GM18502 (cell line): ENCODE measurements around the gene RHOG.

Experiments used
- ATAC-seq: cut with Tn5 transposase; IDR thresholded peaks from one replicate; pipeline ENCODE4 v1.9.1; 2021; ENCODE audit warnings: mild to moderate bottlenecking; ENCODE audit not compliant: unreplicated experiment, poor library complexity

RHOG gene

GRCh38 chr11:3835751-3836150 is 5.0 kb downstream of the RHOG start:
- ATAC-seq: no peak

GRCh38 chr11:3834664-3835461 is 5.9 kb downstream of the RHOG start:
- no peak for ATAC-seq

GRCh38 chr11:3834349-3834663 is 6.5 kb downstream of the RHOG start:
- ATAC-seq: no peak

- no peak for ATAC-seq
These were observed 7.3 kb downstream of the RHOG start for GRCh38 chr11:3833449-3833848.

- ATAC-seq: no peak
These were observed 7.9 kb downstream of the RHOG start for GRCh38 chr11:3832816-3833215.

- no peak for ATAC-seq
These were observed 9.2 kb downstream of the RHOG start for GRCh38 chr11:3831378-3832239.

- ATAC-seq: no peak
These were observed 10.0 kb downstream of the RHOG start for GRCh38 chr11:3830730-3831129.

GRCh38 chr11:3830088-3830487 is 10.7 kb downstream of the RHOG start:
- ATAC-seq: no peak

- no peak for ATAC-seq
These were observed 13.1 kb downstream of the RHOG start for GRCh38 chr11:3827434-3828186.

- no peak for ATAC-seq
These were observed 14.0 kb downstream of the RHOG start for GRCh38 chr11:3826721-3827120.

- ATAC-seq: no peak
These were observed 15.1 kb downstream of the RHOG start for GRCh38 chr11:3825473-3826154.

- ATAC-seq: peak; percentile 80
These were observed 15.9 kb downstream of the RHOG start for GRCh38 chr11:3824714-3825472.

- no peak for ATAC-seq
These were observed 16.8 kb downstream of the RHOG start for GRCh38 chr11:3823762-3824506.

- ATAC-seq: no peak
These were observed 17.5 kb downstream of the RHOG start for GRCh38 chr11:3823303-3823702.

- ATAC-seq: no peak
These were observed 18.4 kb downstream of the RHOG start for GRCh38 chr11:3822312-3822711.

GRCh38 chr11:3820971-3821370 is 19.8 kb downstream of the RHOG start:
- no peak for ATAC-seq

- no peak for ATAC-seq
These were observed 23.5 kb downstream of the RHOG start for GRCh38 chr11:3817181-3817800.

GRCh38 chr11:3816673-3817072 is 24.1 kb downstream of the RHOG start:
- ATAC-seq: no peak

GRCh38 chr11:3815845-3816244 is 24.9 kb downstream of the RHOG start:
- no peak for ATAC-seq
